Peyer's patch (tissue), 4 donors: ENCODE results near the gene PYGM.

Source experiments
- CTCF ChIP-seq, 6 experiments: fragments of 450-650 bp in 4 of 6; fragments of 200-600 bp in 2 of 6; sonication (generic) in 1 of 6; IDR thresholded peaks; one replicate each; pipeline ENCODE4 v1.5.1; 2017 to 2019; ENCODE audit warnings: antibody characterized with exemption in 6 of 6, mild to moderate bottlenecking in 3 of 6, moderate library complexity in 1 of 6
- POLR2A ChIP-seq, 2 donors: fragments of 450-650 bp; IDR thresholded peaks; one replicate each; pipeline ENCODE4 v1.5.1; 2017; ENCODE audit warnings: antibody characterized with exemption in 2 of 2, mild to moderate bottlenecking in 2 of 2, moderate library complexity in 2 of 2

DNA sequence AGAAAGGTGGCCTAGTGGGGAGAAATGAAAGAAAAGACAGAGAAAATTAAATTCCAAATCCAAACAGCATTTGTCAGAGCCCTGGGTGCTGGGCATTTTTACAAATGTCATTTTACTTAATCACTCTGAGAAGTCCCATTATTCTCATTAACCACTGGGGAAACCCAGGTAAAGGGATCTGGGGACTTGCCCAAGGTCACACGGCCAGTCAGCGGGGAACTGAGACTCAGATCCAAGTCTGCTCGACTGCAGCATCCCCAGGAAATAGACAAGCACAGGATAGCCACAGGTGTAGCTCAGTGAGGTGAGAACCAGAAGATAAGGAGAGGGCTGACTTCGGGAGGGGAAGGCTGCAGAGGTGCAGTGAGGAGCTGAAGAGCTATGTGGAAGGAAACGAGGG is 44.7 kb downstream of the PYGM start:
- TF ChIP-seq POLR2A (IDR thresholded peaks at IDR 0.05) (no peak), CTCF (IDR thresholded peaks at IDR 0.05) (no peak)
